GM21576 (cell line): Measurements from ENCODE around the gene RALGAPB.
A peak's percentile ranks its signal among the peaks of the same experiment; 100 is the strongest.
"Not testable (repeated sequence)": the region's sequence is repeated elsewhere in the genome, so short reads cannot be mapped to it uniquely, and the experiment has no call there.

Experiments used
- ATAC-seq: cut with Tn5 transposase; IDR thresholded peaks from one replicate; pipeline ENCODE4 v1.9.1; 2021; ENCODE audit warnings: mild to moderate bottlenecking, moderate library complexity; ENCODE audit not compliant: unreplicated experiment

The RALGAPB gene

DNA sequence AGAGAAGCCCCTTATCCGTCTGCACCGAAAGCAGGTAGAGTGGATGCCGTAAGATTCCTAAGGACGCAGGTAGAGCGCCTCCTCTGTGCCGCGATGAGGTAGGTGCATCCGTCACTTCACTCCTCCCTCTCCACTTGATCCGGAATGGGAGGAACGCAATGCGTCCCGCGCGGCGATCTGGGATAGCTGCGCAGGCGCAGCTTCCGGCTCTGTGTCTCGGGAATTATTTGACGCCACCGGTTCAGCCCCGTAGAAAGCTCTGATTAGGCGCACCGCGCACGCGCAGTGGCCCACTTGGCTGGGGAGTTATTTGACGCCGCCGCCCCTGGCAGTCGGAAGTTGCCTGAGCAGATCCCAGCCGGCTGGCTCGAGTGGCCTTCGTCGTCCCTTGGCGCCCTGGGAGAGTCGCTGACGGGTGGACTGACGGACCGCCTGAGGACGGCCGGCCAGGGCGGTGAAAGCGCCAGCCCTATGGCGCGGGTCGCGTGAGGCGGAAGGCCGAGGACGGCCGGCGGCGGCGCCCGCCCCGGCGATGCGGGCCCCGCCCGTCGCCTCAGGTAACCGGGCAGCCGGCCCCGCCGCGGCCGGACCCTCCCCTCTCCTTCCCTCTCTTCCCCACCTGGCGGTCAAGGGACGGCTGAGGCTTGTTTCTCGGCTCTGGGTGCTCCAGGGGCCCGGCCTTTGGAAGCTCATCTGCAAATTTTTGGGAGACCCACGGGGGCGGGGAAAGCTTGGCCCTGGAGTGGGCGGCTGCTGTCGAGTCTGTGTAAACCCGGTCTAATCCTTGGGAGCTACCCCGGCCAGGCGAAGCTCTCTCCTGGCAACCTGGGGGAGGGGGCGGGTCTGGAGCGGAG lies at the start of gene RALGAPB:
RALGAPB (plus strand) TSS at position 331 of the 854 bp plus-strand sequence. CDS start 15,590 bp downstream, outside the sequence.
- peak; percentile 86 for ATAC-seq

GRCh38 chr20:38423541-38423940 lies 49.1 kb upstream of the RALGAPB start:
- no peak for ATAC-seq

DNA sequence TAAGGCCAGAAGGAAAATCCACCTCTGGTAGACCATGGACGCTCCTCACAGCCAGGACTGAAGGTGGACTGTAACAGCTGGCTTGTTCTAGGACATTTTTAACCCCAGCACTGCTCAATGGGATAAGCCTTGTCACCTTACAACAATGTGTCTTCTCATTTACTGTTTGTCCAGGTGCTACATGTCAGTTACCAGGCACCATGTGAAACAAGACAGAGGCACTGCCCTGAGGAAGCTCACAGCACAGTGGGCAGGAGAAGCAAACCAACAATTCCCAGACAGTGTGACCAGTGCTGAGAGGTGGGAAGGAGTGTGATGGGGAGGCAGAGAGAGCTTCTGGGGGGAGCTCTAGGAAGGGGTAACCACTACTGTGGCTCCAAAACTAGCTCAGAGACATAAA lies 48.2 kb upstream of the RALGAPB start:
- no peak for ATAC-seq

GRCh38 chr20:38426006-38426897 lies 46.4 kb upstream of the RALGAPB start:
- ATAC-seq = no peak

- no peak for ATAC-seq
Measured at GRCh38 chr20:38427655-38428023, 45.0 kb upstream of the RALGAPB start.

DNA sequence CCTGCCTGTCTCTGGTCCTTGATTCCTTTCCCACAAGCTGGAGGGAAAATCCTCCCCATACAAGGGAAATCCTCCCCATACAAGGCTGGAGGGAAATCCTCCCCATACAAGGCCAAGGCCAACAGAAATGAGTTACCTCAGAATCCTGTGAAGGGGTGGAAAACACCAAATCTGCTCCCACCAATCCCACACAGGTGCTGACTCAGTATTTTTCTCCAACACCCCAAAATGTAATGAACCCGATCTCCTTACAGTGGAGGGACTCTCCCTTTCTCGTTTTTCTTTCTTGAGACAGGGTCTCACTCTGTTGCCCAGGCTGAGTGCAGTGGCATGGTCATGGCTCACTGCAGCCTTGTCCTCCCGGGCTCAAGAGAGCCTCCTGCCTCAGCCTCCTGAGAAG lies 43.8 kb upstream of the RALGAPB start:
- ATAC-seq = no peak

DNA sequence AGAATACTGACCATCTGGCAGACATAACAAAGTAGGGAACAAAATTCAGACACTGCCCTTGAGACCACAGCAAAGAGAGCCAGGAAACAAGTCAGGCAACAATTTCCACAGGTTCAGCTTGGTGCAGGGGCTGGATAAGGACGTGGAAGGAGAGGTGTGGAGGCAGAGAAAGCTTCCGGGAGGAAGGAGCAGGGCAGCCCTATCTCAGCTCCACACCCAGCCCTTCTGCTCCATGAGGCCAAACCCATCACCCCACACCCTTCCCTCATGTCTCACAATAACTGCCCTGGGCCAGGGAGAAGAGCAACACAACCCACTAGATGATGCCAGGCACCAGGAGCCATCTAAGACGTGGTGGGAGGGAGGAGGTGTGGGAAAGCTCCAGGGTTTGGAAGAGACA lies 43.3 kb upstream of the RALGAPB start:
- no peak for ATAC-seq

DNA sequence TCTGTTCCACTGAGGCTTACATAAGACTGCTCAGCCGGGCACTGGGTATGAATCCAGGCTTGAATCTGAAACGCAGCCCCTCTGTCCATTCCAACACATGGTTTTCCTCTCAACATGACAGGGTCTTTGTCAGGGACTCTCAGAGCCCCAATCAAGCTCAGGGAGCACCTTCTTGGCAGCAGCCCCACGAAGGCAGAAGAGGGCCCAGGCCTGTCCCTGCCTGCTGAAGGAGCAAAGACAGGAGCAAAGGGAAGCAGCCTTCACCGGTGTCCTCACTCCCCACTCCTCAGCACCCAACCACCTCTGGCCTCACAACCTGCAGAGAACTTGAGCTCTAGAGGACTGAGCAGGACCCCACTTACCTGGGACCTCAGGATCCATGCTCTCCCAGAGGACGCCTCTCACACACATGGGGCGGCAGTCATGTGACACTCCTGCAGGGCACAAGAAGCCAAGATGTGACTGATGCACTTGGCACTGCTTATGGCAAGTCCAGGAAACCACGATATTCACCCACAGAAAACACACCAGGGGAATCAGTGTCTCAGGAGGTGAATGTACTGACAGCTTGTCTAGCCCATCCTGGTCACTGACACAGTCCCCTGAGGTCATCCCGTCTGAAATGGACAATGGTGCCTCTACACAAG lies 41.8 kb upstream of the RALGAPB start:
- ATAC-seq = no peak

DNA sequence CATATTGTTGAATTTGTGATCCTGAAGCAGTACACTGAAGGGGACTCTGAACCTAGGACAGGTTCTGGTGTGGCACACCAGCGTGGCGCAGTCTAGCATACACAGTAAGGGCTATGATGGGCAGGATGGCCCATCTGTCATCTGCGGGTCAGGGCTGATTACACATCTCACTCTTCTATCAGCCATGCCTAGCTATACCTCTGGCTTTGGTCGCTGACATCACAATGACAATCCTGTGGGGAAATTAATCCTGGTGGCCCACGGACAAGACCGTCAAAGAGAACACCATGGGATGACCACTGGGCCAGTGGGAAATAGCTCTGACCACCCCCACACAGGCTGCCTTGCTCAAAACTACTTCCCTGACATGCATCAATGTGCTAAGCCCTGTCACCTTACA lies 40.4 kb upstream of the RALGAPB start:
- ATAC-seq = no peak

- ATAC-seq = not testable (repeated sequence)
Measured at GRCh38 chr20:38432870-38433269, 39.8 kb upstream of the RALGAPB start.

- no peak for ATAC-seq
Measured at GRCh38 chr20:38433304-38433972, 39.2 kb upstream of the RALGAPB start.

DNA sequence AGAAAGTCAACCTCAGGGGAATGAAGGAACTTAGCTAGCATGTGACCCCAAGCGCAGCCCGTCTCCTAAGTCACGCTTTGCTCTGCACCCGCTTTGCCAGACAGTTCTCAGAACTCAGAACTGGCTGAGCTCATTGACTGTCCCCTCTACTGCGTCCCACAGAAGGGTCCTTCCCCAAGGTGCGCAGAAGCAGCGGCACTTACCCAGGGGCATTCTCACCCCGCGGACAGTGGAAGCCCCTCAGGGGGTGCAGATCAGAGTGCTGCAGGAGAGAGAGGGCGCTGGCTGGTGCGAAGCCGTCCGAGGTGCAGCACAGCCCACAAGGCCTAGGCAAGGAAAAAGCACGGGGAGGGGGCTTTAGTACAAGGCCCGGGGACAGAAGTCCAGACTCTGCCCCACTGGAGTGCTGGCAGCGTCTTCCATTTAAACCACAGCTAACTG lies 38.3 kb upstream of the RALGAPB start:
- ATAC-seq = peak; percentile 27

DNA sequence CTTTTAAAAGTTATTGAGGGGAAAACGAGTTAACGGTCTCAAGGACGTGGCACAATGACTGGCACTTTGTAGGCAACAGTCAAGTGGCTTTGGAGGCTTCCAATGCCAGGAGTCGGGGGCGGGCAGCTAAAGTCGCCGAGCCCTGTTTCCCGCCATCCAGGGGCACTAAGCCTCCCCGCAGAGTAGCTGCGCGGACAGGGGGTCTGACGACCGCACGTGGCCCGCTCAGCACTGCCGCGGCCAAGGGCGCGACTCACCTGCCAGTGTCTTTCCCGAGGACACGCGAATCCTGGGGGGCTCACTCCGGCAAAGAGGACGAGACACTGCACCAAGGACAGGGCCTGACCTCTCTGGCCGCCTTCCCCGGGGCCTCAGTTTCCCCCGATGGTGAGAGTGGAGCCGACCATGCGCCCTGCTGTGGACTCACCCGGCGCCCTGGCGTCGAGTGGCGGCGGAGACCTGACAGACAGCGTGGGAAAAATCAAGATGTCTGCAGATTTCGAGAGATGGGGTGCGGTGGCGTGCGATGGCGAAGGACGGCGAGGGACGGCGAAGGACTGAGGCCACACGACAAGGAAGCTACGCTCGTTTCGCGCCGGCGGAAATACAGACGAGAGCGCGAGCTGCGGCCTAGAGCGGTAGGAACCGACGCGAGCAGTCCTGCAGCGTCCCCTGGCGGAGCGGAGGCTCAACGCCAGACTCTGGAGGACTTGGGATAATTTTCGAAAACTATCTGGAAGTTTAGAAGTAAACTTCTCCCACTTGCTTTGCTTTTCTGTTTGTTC lies 37.7 kb upstream of the RALGAPB start, which contains the start of gene SNHG17:
SNHG17 (minus strand) TSS at position 559 of the 785 bp plus-strand sequence.
- ATAC-seq = peak; percentile 74

DNA sequence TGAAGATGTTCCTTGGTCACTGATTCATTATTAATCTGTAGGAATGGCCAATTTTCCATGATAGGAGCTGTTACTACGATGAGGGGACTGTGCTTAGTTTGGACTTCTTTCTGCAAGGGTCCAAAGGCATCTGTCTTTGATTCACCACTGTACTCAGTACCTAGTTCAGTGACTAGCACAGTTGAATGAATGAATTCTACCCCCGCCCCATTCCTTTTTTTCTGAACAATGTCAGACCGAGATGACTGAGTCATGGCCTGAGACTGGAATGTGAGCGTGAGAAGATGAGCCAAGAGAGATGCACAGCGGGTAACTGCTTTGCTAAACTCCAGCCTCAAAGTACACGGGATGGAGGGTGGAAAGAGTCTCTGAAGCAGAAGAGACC lies 37.1 kb upstream of the RALGAPB start:
- ATAC-seq = no peak

- ATAC-seq = no peak
Measured at GRCh38 chr20:38437796-38438195, 34.8 kb upstream of the RALGAPB start.

DNA sequence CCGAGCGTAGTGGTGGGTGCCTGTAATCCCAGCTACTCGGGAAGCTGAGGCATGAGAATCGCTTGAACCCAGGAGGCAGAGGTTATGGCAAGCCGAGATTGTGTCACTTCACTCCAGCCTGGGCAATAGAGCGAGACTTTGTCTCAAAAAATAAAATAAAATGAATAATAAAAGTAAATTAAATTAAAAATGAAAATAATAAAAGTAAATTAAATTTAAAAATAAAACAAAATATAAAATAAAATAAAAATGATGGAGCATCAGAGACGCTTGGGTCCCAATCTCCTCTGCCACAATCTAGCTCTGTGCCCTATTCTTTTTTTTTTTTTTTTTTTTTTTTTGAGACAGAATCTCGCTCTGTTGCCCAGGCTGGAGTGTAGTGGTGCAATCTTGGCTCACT lies 31.5 kb upstream of the RALGAPB start:
- not testable (repeated sequence) for ATAC-seq

DNA sequence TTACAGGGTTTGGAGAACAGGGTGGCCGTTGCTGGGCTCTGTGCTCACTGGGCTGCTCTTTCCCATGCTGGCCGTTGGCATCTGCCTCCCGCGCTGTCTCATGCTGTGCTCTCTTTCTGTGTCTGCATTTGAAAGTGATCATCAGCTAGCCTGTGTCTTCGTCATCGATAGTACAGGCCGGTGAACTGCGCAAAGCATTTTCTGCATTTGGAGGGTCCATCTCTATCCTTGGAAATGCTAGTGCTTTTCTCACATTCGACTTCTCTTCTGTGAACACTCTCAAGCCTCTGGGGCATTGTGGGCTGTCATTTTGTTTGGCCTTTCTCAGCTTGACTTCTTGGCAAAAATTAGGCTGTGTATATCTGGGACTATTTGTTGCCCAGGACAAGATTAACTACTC lies 30.7 kb upstream of the RALGAPB start:
- no peak for ATAC-seq

DNA sequence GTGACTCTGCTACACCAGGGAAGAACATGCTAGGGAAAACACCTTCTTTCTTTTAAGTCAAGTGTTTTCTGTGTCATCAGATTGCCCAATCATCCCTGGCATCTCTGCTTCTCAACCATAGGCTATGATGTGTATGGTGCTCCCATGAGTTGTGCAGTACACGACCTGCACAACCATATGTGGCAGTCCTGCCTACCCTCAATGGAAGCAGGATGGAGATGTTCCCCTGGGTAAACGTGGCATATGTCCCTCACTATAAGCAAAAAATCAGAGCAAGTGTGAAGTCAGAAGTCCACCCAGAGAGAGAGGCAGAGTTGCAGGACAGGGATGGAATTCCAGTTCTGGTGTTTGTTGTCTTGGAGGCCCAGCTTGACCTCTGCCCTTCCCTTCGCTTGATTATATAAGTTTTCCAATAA lies 27.3 kb upstream of the RALGAPB start:
- ATAC-seq = no peak

- ATAC-seq = no peak
Measured at GRCh38 chr20:38445901-38446425, 26.7 kb upstream of the RALGAPB start.
